H1 (cell line): Measurements from ENCODE around the gene WDR7. TPM values are rescaled to one million over a fixed set of nuclear protein-coding genes. Genes with fewer than 3 reads are reported as not detected.

Experiments used
- E2F6 ChIP-seq: IDR thresholded peaks from 2 replicates; pipeline ENCODE4 v1.6.1; 2012; ENCODE audit warnings: inconsistent platforms
- EZH2 ChIP-seq: fragments of 200-600 bp; sonication (generic); IDR thresholded peaks from 2 replicates; pipeline ENCODE4 v1.7.1; 2012; ENCODE audit warnings: low read depth, mild to moderate bottlenecking, moderate library complexity, low read length, inconsistent platforms; ENCODE audit not compliant: severe bottlenecking
- POLR2A ChIP-seq, 2 experiments: IDR thresholded peaks; 1 replicate in 1 of 2; 2 replicates in 1 of 2; pipeline ENCODE4 v1.6.1; 2011; ENCODE audit warnings: low read depth in 2 of 2, low read length in 2 of 2, mild to moderate bottlenecking in 2 of 2; ENCODE audit errors: control extremely low read depth in 1 of 2
- POLR2AphosphoS5 ChIP-seq: IDR thresholded peaks from 2 replicates; pipeline ENCODE4 v1.6.1; 2011; ENCODE audit warnings: low read depth, low read length
- SP4 ChIP-seq: IDR thresholded peaks from 2 replicates; pipeline ENCODE4 v1.6.1; 2012; ENCODE audit warnings: low read length, inconsistent platforms
- polyA plus RNA-seq, 7 experiments: library from polyadenylated mRNA; depleted of rRNA in 3 of 7; stranded (reverse) in 5 of 7; unstranded in 2 of 7; fragments of >200 nt in 5 of 7; fragments of 200-250 nt in 2 of 7; gene quantifications; 1 replicate in 5 of 7; 2 replicates in 1 of 7; 4 replicates in 1 of 7; pipeline versions ENCODE4 v1.2.1 to v1.2.3, GENCODE V29; 2011 to 2013; ENCODE audit warnings: missing spikeins in 2 of 7, mixed read lengths in 2 of 7
- total RNA-seq: library from RNA; stranded (reverse); fragmentation: NEBNext Ultra II Directional; extraction: Animal tissue kit (Norgen Biotek cat#: 25700); gene quantifications from 2 replicates; pipeline ENCODE4 v1.2.1, GENCODE V29; 2021

The WDR7 gene
- total and polyA plus RNA-seq, 2 of the 8 experiments (the other 6 are each of a cell fraction or from before 2014, with no cell fraction given), result 5.5 to 15.2 TPM

DNA sequence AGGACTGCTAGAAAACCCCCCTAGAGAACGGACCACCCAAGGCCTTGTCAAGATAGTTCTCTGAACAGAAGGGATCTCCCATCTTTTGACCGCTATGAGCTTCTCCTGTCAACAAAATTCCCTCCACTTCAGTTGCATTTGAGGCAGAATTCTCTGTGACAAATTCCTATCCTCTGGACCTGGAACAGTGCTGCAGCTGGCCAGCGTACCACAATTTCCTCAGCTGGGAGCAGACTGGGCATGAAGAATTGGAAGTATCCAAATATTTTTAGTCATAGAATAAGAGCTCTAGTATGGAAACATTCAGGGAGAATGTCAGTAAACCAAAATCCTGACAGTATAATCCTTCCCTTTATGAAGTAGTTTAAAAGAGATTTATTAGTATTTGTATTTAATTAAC lies 348.7 kb downstream of the WDR7 start (continued):
- TF ChIP-seq POLR2AphosphoS5, result no peak
- no peak for TF ChIP-seq EZH2
- no peak for TF ChIP-seq POLR2A (IDR thresholded peaks at IDR 0.05; ENCODE audit: control extremely low read depth in 1 of 2, low read depth in 2 of 2, low read length in 2 of 2)
- TF ChIP-seq SP4, result no peak
- TF ChIP-seq E2F6, result no peak
